HG02870 (cell line): ENCODE data around the gene INTS15.

ENCODE experiments used
- ATAC-seq: cut with Tn5 transposase; IDR thresholded peaks from one replicate; pipeline ENCODE4 v1.9.1; 2021; ENCODE audit warnings: mild to moderate bottlenecking, moderate library complexity; ENCODE audit not compliant: unreplicated experiment

INTS15 gene

GRCh38 chr7:6655636-6656385 lies 66.0 kb downstream of the INTS15 start:
- ATAC-seq: no peak

- ATAC-seq: no peak
These were observed 66.6 kb downstream of the INTS15 start for GRCh38 chr7:6656413-6656812.
